K562 (cell line): Measurements from ENCODE around the gene VIM. TPM values are rescaled to one million over a fixed set of nuclear protein-coding genes. Genes with fewer than 3 reads are reported as not detected.

Experiments used
- ADNP ChIP-seq: fragments of 200-800 bp; sonication (Bioruptor generic); IDR thresholded peaks from 2 replicates; pipeline ENCODE4 v1.6.1; 2016; ENCODE audit warnings: missing genetic modification characterization, missing compliant biosample characterization
- AFF4 ChIP-seq: sonication (generic); formaldehyde crosslinking; IDR thresholded peaks from 2 replicates; pipeline ENCODE4 v1.8.0; 2023; ENCODE audit warnings: mild to moderate bottlenecking, missing genetic modification reagents
- CLOCK ChIP-seq: fragments of 250-450 bp; sonication (Bioruptor Pico); IDR thresholded peaks from 2 replicates; pipeline ENCODE4 v1.4.0; 2020; ENCODE audit warnings: mild to moderate bottlenecking, moderate library complexity, borderline replicate concordance
- GATA2 ChIP-seq: sonication (generic); formaldehyde crosslinking; IDR thresholded peaks from 2 replicates; pipeline ENCODE4 v1.4.0; 2020; ENCODE audit warnings: mild to moderate bottlenecking, missing genetic modification reagents
- MED1 ChIP-seq: sonication (generic); formaldehyde crosslinking; IDR thresholded peaks from 2 replicates; pipeline ENCODE4 v1.8.1; 2023; ENCODE audit warnings: missing genetic modification reagents, borderline replicate concordance
- MXD1 ChIP-seq: fragments of 250-450 bp; sonication (Bioruptor Pico); IDR thresholded peaks from 2 replicates; pipeline ENCODE4 v1.8.0; 2021; ENCODE audit warnings: borderline replicate concordance, mild to moderate bottlenecking, moderate library complexity; ENCODE audit not compliant: poor library complexity, severe bottlenecking
- NFE2L1 ChIP-seq: fragments of 450-650 bp; IDR thresholded peaks from 2 replicates; pipeline ENCODE4 v1.6.1; 2016; ENCODE audit warnings: missing genetic modification characterization, low read depth, mild to moderate bottlenecking, missing compliant biosample characterization, moderate library complexity, borderline replicate concordance
- NKRF ChIP-seq: fragments of 450-650 bp; IDR thresholded peaks from 2 replicates; pipeline ENCODE4 v1.6.1; 2016; ENCODE audit warnings: borderline replicate concordance
- SMARCB1 ChIP-seq: IDR thresholded peaks from 2 replicates; pipeline ENCODE4 v1.6.1; 2011; ENCODE audit warnings: improper control_type of control experiment, low read depth; ENCODE audit not compliant: insufficient read length
- SREBF1 ChIP-seq: fragments of 150-350 bp; IDR thresholded peaks from 2 replicates; pipeline ENCODE4 v1.6.1; 2014; ENCODE audit warnings: antibody characterized with exemption, low read depth, low read length, borderline replicate concordance
- ZBTB12 ChIP-seq: fragments of 250-450 bp; sonication (Bioruptor Pico); IDR thresholded peaks from 2 replicates; pipeline ENCODE4 v1.4.0; 2020
- ZNF444 ChIP-seq: fragments of 250-450 bp; sonication (Bioruptor Pico); IDR thresholded peaks from 2 replicates; pipeline ENCODE4 v1.4.0; 2020; ENCODE audit warnings: mild to moderate bottlenecking, moderate library complexity
- ZNF584 ChIP-seq: fragments of 200-800 bp; sonication (Bioruptor generic); IDR thresholded peaks from 2 replicates; pipeline ENCODE4 v1.6.1; 2016; ENCODE audit warnings: low read depth, mild to moderate bottlenecking, missing genetic modification characterization, missing compliant biosample characterization
- polyA plus RNA-seq, 8 experiments: library from polyadenylated mRNA; depleted of rRNA in 4 of 8; stranded (reverse) in 5 of 8; unstranded in 3 of 8; fragments of >200 nt; fragmentation: Nextera tagmentation in 2 of 8; fragmentation: Illumina TruSeq in 1 of 8; extraction: Ambion mirVana in 2 of 8; extraction: Trizol in 1 of 8; gene quantifications; 2 replicates each; pipeline versions ENCODE4 v1.2.1 to v1.2.3, GENCODE V29; 2011 to 2014; ENCODE audit warnings: inconsistent platforms in 1 of 8, missing spikeins in 1 of 8
- total RNA-seq, 7 experiments: library from RNA; depleted of rRNA in 6 of 7; stranded (reverse); fragments of >200 nt in 6 of 7; fragmentation: Illumina TruSeq in 2 of 7; extraction: Trizol in 2 of 7; gene quantifications; 2 replicates each; pipeline versions ENCODE4 v1.2.1 to v1.2.3, GENCODE V29; 2011 to 2021; ENCODE audit warnings: low replicate concordance in 1 of 7

VIM gene
- total and polyA plus RNA-seq, 9 of the 15 experiments (the other 6 are each of a cell fraction or from before 2014, with no cell fraction given), result 86.0 to 621 (median 383) TPM

GRCh38 chr10:17229967-17230682 lies 2.1 kb downstream of the VIM start (continued):
- no peak for TF ChIP-seq NFE2L1 (tag)
- no peak for TF ChIP-seq CLOCK (CRISPR knock-in tag)
- TF ChIP-seq GATA2, result peak; percentile 73
- TF ChIP-seq SMARCB1, result no peak
- TF ChIP-seq MED1 (CRISPR knock-in tag), result no peak
- TF ChIP-seq ZNF584 (CRISPR knock-in tag), result no peak
- TF ChIP-seq ADNP, result no peak
- TF ChIP-seq MXD1 (CRISPR knock-in tag), result no peak
- peak; percentile 72; the same call in 1 of the 2 replicates for TF ChIP-seq NKRF
- TF ChIP-seq SREBF1, result no peak
- TF ChIP-seq ZBTB12 (CRISPR knock-in tag), result peak; percentile 67
- TF ChIP-seq ZNF444 (CRISPR knock-in tag), result no peak
- peak; percentile 65 for TF ChIP-seq AFF4 (CRISPR knock-in tag)
